GM12873 (cell line): ENCODE measurements around the gene PCMT1.

ENCODE experiments used
- TF ChIP-seq, protein P1 (sequence below): IDR thresholded peaks from 2 replicates; pipeline ENCODE4 v1.5.1; 2012; ENCODE audit warnings: low read depth, mild to moderate bottlenecking, moderate library complexity, low read length, control low read depth; ENCODE audit not compliant: insufficient read depth; ENCODE audit errors: missing control alignments

The PCMT1 gene

DNA sequence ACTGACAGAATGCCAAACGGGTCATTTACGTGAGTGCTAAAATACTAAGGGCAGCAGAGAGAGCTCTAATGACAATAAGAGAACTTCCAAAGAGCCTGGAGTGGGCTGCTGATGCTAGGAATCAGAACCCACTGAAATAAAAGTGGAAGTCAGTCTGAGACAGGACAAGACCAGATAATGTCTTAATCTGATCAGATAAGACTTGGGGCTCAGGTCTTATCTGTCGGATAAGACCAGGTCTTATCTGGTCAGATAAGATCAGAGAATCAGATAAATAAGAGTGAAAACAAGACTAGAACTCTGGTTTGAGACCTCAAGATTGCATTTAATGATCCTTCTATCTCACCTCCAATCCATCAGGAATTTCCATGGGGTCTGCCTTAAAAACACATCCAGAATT is 96.0 kb downstream of the PCMT1 start:
- TF ChIP-seq, protein P1, sequence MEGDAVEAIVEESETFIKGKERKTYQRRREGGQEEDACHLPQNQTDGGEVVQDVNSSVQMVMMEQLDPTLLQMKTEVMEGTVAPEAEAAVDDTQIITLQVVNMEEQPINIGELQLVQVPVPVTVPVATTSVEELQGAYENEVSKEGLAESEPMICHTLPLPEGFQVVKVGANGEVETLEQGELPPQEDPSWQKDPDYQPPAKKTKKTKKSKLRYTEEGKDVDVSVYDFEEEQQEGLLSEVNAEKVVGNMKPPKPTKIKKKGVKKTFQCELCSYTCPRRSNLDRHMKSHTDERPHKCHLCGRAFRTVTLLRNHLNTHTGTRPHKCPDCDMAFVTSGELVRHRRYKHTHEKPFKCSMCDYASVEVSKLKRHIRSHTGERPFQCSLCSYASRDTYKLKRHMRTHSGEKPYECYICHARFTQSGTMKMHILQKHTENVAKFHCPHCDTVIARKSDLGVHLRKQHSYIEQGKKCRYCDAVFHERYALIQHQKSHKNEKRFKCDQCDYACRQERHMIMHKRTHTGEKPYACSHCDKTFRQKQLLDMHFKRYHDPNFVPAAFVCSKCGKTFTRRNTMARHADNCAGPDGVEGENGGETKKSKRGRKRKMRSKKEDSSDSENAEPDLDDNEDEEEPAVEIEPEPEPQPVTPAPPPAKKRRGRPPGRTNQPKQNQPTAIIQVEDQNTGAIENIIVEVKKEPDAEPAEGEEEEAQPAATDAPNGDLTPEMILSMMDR = no peak

DNA sequence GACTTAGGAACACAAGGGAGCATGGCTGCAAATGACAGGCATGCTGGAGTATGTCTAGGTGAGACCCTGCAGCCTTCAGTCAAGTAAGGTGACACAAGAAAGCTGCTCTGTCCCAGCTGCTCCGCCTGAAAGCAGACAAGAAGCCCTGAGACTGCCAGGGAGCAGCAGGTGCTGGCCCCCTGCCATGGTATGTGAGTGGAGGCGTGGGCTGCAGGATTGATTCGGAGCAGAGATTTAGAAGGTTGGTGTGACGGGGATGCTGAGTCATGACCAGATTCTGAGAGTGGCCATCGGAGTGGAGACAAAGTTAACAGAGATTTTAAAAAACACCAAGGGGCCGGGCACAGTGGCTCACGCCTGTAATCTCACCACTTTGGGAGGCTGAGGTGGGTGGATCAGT is 96.8 kb downstream of the PCMT1 start:
- TF ChIP-seq, protein P1 = no peak

DNA sequence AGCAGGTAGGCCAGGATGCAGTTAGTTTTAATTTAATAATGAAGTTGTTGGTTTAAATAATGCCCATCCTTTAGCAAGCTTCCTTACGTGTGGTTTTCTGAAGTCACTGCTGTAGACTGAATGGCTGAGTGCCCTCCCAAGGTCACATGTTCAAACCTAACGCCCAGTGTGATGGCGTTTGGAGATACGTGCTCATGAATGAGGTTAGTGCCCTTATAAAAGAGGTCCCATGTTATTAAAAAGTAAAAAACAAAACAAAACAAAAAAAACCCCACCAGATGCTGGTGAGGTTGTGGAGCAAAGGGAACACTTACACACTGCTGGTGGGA is 98.4 kb downstream of the PCMT1 start:
- TF ChIP-seq, protein P1 = no peak

DNA sequence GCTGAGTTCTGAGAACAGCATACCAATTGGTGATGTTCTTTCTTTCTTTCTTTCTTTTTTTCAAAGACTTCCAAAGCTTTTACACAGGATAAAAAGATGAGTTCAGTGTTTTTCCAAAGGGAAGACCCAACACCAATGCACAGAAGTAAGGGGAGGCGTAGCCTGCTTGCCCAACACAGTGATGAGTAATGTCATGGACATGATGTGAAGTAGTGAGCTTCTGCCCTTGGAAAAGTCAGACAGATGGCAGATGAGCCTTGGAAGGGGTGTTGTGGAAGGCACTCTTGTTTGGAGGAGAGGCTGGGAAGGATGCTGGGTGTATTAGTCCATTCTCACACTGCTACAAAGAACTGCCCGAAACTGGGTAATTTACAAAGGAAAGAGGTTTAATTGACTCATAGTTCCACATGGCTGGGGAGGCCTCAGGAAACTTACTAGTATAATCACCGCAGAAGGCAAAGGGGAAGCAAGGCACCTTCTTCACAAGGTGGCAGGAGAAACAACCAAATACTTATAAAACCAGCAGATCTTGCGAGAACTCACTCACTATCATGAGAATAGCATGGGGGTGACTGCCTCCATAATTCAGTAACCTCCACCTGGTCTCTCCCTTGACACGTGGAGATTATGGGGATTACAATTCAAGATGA is 102.0 kb downstream of the PCMT1 start:
- TF ChIP-seq, protein P1 = no peak

DNA sequence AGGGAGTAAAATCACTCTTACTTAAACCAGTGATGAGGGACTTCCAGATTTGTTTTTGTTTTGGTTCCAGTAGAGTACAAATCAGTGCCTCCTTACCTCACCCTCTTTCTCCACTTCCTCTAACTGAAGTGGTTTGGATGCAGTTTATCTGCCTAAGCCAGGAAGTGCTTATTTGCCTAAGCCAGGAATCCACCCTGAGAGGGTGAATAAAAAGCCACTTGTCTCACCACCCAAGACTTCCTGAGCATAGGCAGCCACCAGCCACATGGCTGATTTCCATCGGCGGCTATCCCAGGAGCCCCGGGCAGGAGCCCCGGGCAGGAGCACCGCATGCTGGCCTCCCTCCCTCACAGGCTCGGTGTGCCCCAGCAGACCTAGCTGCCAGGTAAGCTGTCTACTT is 102.6 kb downstream of the PCMT1 start:
- TF ChIP-seq, protein P1 = no peak

DNA sequence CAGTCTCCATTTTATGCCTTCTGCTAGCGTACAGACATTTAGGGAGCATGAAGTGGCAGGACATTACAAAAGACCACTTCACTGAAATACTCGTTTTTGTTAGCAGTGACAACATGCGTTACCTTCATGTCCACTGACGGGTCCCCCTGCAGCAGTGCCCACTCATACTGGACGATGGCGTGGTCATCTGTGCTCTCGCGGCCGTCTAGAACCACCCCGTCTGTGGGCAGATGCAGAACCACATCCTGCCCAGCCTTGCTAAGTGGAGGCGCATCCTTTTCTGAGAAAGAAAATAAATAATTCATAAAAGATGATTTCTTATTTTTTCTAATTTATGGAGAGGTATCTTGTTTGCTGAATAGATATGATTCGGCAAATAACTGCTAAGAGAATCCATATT is 103.3 kb downstream of the PCMT1 start:
- TF ChIP-seq, protein P1 = no peak

DNA sequence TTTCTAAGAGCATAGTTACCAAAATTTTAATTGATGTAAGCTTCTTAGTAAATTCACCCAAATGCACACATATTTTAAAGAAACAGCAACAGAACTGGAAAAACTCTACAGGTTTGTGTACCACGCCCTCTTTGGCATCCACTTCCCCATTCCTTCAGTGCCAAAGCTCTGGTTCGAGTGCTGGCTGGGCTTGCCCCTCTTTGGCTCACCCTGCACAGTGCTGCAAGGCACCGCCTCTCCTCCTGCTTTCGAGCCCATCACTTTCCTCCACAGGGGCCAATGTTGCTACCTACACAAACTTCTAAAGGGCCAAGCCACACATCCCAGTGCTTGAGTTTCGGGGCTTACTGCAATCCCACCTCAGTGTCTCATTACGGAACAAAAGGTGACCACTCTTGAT is 105.0 kb downstream of the PCMT1 start:
- TF ChIP-seq, protein P1 = no peak
